Pancreas (tissue), 10 donors: ENCODE results near the gene TBC1D30. TPM values are rescaled to one million over a fixed set of nuclear protein-coding genes. Genes with fewer than 3 reads are reported as not detected.
A peak's percentile ranks its signal among the peaks of the same experiment; 100 is the strongest.

ENCODE experiments used
- ATAC-seq, 4 donors: fragments of 200-7000 bp; cut with Tn5 transposase; one replicate each; pipeline versions ENCODE4 v1.8.0 to v1.9.1; 2020; ENCODE audit warnings: mild to moderate bottlenecking in 4 of 4, moderate library complexity in 4 of 4
- DNase-seq, 6 donors: peaks; one replicate each; pipeline ENCODE4 v3.0.0-alpha.2; 2020
- FAIRE-seq: peaks from 2 replicates; lab custom pipeline; 2012; peaks lifted over from hg19 to GRCh38; lab: Jason Lieb, UNC
- H3K27ac ChIP-seq, 4 donors: fragments of 200-600 bp; sonication (generic); 1 replicate in 3 of 4; 2 replicates in 1 of 4; pipeline versions ENCODE4 v1.5.0 to v1.8.0; 2020
- H3K27me3 ChIP-seq, 4 donors: fragments of 200-600 bp; one replicate each; pipeline ENCODE4 v1.8.0; 2021
- H3K36me3 ChIP-seq, 3 donors: fragments of 200-600 bp; sonication (generic) in 1 of 3; one replicate each; pipeline versions ENCODE4 v1.5.0 to v1.8.0; 2020 to 2021
- H3K4me1 ChIP-seq, 3 donors: fragments of 200-600 bp; one replicate each; pipeline ENCODE4 v1.8.0; 2021
- H3K4me3 ChIP-seq, 4 donors: fragments of 200-600 bp; sonication (generic) in 2 of 4; one replicate each; pipeline versions ENCODE4 v1.5.0 to v1.8.0; 2020 to 2021
- H3K9me3 ChIP-seq, 4 donors: fragments of 200-600 bp; one replicate each; pipeline ENCODE4 v1.8.0; 2021
- WGBS, 2 donors: extraction: QIAGEN DNeasy Blood & Tissue Kit; methylation state at CpG; one replicate each; pipeline ENCODE4 v1.1.7; 2013; 5-methylcytosine and 5-hydroxymethylcytosine counted together
- intact Hi-C, 3 donors: fragments of 100-400 bp; cut with DNase I; formaldehyde crosslinking; loops; one replicate each; pipeline versions ENCODE4 v1.11.1 to v1.14.2; 2022
- polyA plus RNA-seq, 2 donors: library from polyadenylated mRNA; stranded (reverse); fragments of 200-250 nt; gene quantifications; one replicate each; pipeline ENCODE4 v1.2.3, GENCODE V29; 2013
- total RNA-seq, 6 donors: library from RNA; stranded (reverse); fragmentation: NEBNext Ultra II Directional in 4 of 6; extraction: Animal tissue kit (Norgen Biotek cat#: 25700) in 4 of 6; gene quantifications; one replicate each; pipeline versions ENCODE4 v1.2.1 to v1.2.4, GENCODE V29; 2021 to 2023
- TF ChIP-seq, protein P1 (sequence below), 4 donors: fragments of 200-600 bp; sonication (generic) in 3 of 4; IDR thresholded peaks; one replicate each; pipeline versions ENCODE4 v1.5.0 to v1.8.0; 2021; ENCODE audit warnings: antibody characterized with exemption in 4 of 4
- donor health status: healthy with polysubstance abuse.
- donor health status: DM: no; HTN: no; CAD: no; lungs with moderate emphysema.
- donor health status: DM: no; HTN: no; CAD: no.
- donor health status: control.
- donor health status: control.
- donor health status: Bipolar disorder and iron deficiency.
- donor health status: DM: yes; HTN: yes; CAD: no.
- donor health status: DM: no; HTN: no; CAD: no.
- donor health status: DM: no; HTN: no; CAD: no.
- donor health status: DM: yes; HTN: yes; CAD: no.

The TBC1D30 gene
- total and polyA plus RNA-seq, 8 donors = 6.6 to 26.2 (median 18.4) TPM

DNA sequence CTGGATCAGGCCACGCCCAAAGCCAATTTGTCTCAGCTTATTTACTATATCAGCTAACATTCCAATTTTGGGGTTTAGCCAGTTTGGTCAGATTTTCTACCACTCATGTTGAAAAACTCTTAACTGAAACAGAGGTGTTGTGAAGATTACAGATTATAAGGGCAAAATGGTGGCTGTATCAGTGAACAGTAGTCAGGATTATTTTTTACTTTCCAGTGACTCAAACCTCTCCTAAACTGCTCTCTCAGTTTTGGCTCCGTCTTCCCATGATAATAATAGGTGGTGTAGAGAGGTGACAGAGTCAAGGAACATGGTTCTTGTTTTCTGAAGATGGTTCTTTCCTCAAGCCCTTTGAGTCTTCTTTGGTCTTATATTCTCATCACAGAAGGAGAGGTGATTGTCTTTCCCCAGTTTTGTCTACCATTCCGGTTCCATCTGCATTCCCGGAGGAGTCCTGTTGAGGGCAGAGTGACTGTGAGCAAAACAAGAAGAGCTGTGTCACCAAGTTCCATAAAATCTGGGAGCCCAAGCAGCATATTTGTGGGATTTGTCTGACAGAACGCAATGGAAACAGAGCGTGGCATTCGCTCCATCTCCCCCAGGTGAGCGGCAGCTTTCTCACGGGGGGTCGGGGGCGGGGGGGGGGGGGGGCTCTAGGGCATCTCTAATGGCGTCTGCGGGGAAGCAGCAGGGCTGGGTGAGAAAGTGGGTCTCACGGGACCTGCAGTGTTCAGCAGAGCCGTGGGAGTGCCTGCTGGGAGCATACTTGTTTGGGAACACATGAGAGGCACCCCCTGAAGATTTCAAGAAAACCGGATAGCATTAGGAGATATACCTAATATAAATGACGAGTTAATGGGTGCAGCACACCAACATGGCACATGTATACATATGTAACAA lies 59.1 kb downstream of the TBC1D30 start:
- H3K4me3 ChIP-seq = no peak overlapping the region
- DNase-seq = no peak
- no peaks in the 10 kb centered on the region for H3K9me3 ChIP-seq
- H3K27ac ChIP-seq = no peak overlapping the region
- TF ChIP-seq, protein P1, sequence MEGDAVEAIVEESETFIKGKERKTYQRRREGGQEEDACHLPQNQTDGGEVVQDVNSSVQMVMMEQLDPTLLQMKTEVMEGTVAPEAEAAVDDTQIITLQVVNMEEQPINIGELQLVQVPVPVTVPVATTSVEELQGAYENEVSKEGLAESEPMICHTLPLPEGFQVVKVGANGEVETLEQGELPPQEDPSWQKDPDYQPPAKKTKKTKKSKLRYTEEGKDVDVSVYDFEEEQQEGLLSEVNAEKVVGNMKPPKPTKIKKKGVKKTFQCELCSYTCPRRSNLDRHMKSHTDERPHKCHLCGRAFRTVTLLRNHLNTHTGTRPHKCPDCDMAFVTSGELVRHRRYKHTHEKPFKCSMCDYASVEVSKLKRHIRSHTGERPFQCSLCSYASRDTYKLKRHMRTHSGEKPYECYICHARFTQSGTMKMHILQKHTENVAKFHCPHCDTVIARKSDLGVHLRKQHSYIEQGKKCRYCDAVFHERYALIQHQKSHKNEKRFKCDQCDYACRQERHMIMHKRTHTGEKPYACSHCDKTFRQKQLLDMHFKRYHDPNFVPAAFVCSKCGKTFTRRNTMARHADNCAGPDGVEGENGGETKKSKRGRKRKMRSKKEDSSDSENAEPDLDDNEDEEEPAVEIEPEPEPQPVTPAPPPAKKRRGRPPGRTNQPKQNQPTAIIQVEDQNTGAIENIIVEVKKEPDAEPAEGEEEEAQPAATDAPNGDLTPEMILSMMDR (IDR thresholded peaks at IDR 0.05) = no peak
- H3K27me3 ChIP-seq = no peaks in the 10 kb centered on the region
- H3K36me3 ChIP-seq = no peaks in the 10 kb centered on the region
- intact Hi-C loops = no loop called here
- H3K4me1 ChIP-seq = no peaks in the 10 kb centered on the region
- ATAC-seq = peak in 1 of 4 donors; percentile 31
- WGBS, 2 donors = 78% methylated on average over 17 of the region's 17 CpGs
- FAIRE-seq = no peak

DNA sequence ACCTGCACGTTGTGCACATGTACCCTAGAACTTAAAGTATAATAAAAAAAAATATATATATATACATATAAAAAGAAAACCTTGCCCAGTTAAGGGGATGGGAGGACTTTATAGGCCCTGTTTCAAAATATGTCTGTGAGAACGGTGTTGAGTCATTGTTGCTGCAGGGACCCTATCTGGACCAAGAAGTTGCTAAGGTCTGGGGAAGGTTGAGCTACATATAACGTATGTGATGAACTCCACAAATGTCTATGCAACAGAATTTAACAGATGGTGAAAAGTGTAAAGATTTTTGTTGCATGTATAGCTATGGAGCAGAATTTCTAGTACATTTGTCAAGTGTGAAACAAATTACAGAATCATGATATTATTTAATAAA lies 59.7 kb downstream of the TBC1D30 start:
- Histone ChIP-seq H3K36me3 (no peaks in the 10 kb centered on the region), H3K27ac (no peak overlapping the region), H3K27me3 (no peaks in the 10 kb centered on the region), H3K4me1 (no peaks in the 10 kb centered on the region), H3K9me3 (no peaks in the 10 kb centered on the region), H3K4me3 (no peak overlapping the region)
- intact Hi-C loops = no loop called here
- ATAC-seq (no peak), FAIRE-seq (no peak), DNase-seq (no peak)
- TF ChIP-seq, protein P1 (IDR thresholded peaks at IDR 0.05) = no peak
- WGBS, 2 donors = 85 to 94% methylated on average over 3 of the region's 3 CpGs

DNA sequence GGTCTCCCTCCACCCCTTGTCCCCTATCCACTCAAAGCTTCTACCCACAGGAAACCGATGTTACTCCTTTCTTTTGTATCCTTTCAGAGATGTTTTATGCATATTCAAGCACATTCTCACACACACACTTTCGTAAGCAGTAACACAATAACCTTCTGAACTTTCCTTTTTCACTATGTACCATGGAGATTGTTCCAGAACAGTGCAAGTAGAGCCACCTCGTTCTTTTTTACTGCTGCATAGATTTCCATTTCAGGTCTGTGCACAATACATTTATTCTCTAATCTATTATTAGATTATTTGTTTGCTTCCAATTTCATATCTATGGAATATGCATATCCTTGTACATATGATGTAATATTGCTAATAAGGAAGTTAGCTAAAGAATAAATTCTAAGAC lies 60.3 kb downstream of the TBC1D30 start:
- no peaks in the 10 kb centered on the region for H3K36me3 ChIP-seq
- H3K27ac ChIP-seq = no peak overlapping the region
- H3K27me3 ChIP-seq = no peaks in the 10 kb centered on the region
- intact Hi-C loops = no loop called here
- H3K4me3 ChIP-seq = no peak overlapping the region
- WGBS, 2 donors = 88 to 93% methylated on average over 3 of the region's 3 CpGs
- no peaks in the 10 kb centered on the region for H3K4me1 ChIP-seq
- FAIRE-seq (no peak), ATAC-seq (no peak), DNase-seq (no peak)
- TF ChIP-seq, protein P1 (IDR thresholded peaks at IDR 0.05) = no peak
- no peaks in the 10 kb centered on the region for H3K9me3 ChIP-seq

DNA sequence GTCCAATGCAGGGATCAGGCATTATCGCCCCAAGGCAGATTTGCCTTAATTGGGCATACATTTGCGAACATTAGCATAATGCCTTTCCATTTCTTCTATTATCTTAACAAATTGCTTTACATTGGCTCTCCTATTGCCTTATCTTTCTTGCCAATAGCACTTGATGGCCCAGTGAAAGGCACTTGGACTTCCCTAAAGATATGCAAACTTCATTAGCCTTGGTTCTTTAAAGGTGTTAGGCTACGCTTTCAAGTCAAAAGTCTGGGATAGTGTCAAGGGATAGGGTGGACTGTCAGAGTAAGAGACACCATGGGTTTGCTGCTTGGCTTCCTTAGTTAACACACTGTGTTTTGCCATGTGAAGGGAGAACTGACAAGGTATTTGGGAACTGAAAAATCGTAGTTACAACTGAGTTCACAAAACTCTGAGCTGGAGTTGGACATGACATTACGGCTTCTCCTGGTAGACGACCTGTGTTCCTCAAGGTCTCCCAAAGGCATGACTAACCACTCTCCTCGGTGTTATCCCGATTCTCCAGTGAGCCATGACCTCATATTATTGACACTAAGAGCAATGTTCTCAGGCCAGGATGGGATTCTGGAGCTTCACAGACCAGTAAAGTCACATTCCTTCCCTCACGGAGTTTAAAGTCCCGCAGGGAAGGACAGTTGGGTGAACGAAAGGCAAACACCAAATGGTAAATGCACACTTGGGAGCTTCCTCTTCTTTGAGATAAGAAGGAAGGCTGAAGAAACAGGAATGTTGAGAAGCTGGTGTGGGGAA lies 65.2 kb downstream of the TBC1D30 start:
- Histone ChIP-seq H3K36me3 (no peaks in the 10 kb centered on the region), H3K4me1 (no peaks in the 10 kb centered on the region), H3K27me3 (no peaks in the 10 kb centered on the region), H3K27ac (no peak overlapping the region), H3K4me3 (no peak overlapping the region), H3K9me3 (no peaks in the 10 kb centered on the region)
- FAIRE-seq (no peak), ATAC-seq (peak; percentile 58 to 65 (median 63)), DNase-seq (no peak)
- TF ChIP-seq, protein P1 (IDR thresholded peaks at IDR 0.05) = no peak
- intact Hi-C loops = loop anchor here in 1 of 3 donors (10.0 kb wide), 1 partner anchor 215 kb away; no protein-coding TSS in a partner anchor
- 32 to 37% methylated on average over 11 of the region's 11 CpGs for WGBS, 2 donors
